Tibial nerve (tissue), 4 donors: Measurements from ENCODE around the gene GNG7. TPM values are rescaled to one million over a fixed set of nuclear protein-coding genes. Genes with fewer than 3 reads are reported as not detected.
"Not testable (repeated sequence)": the region's sequence is repeated elsewhere in the genome, so short reads cannot be mapped to it uniquely, and the experiment has no call there.

Experiments
- DNase-seq, 2 donors: peaks; one replicate each; pipeline ENCODE4 v3.0.0-alpha.2; 2019; ENCODE audit warnings: low spot score in 2 of 2
- H3K27ac ChIP-seq, 4 donors: fragments of 200-600 bp; sonication (generic) in 3 of 4; one replicate each; pipeline ENCODE4 v1.5.1; 2017 to 2019; ENCODE audit warnings: mild to moderate bottlenecking in 1 of 4
- H3K27me3 ChIP-seq, 2 donors: fragments of 200-600 bp; sonication (generic) in 1 of 2; one replicate each; pipeline versions ENCODE4 v1.5.1 to v1.6.0; 2017 to 2019
- H3K36me3 ChIP-seq, 3 donors: fragments of 200-600 bp; sonication (generic); one replicate each; pipeline ENCODE4 v1.5.1; 2018 to 2019
- H3K4me1 ChIP-seq, 4 donors: fragments of 200-600 bp; sonication (generic) in 3 of 4; one replicate each; pipeline ENCODE4 v1.5.1; 2017 to 2019
- H3K4me3 ChIP-seq, 4 donors: fragments of 200-600 bp; sonication (generic) in 3 of 4; one replicate each; pipeline ENCODE4 v1.5.1; 2017 to 2019; ENCODE audit warnings: mild to moderate bottlenecking in 1 of 4, moderate library complexity in 1 of 4
- H3K9me3 ChIP-seq, 4 donors: fragments of 200-600 bp; sonication (generic) in 3 of 4; one replicate each; pipeline ENCODE4 v1.5.1; 2017 to 2019
- EP300 ChIP-seq, 2 donors: sonication (generic); formaldehyde crosslinking; IDR thresholded peaks; one replicate each; pipeline ENCODE4 v1.6.1; 2017; ENCODE audit warnings: antibody characterized with exemption in 2 of 2, mild to moderate bottlenecking in 1 of 2
- POLR2A ChIP-seq, 2 donors: fragments of 450-650 bp; IDR thresholded peaks; one replicate each; pipeline ENCODE4 v1.6.1; 2017; ENCODE audit warnings: antibody characterized with exemption in 2 of 2, mild to moderate bottlenecking in 2 of 2, moderate library complexity in 2 of 2
- WGBS, 2 donors: methylation state at CpG; one replicate each; pipeline ENCODE4 v1.1.5; 2018; 5-methylcytosine and 5-hydroxymethylcytosine counted together
- total RNA-seq, 4 donors: library from RNA; depleted of rRNA; stranded (reverse); fragments of >200 nt; gene quantifications; one replicate each; pipeline ENCODE4 v1.1.0, GENCODE V29; 2016
- TF ChIP-seq, protein P1 (sequence below), 5 experiments: fragments of 200-600 bp in 3 of 5; fragments of 450-650 bp in 2 of 5; sonication (generic) in 3 of 5; IDR thresholded peaks; one replicate each; pipeline ENCODE4 v1.5.1; 2016 to 2019; ENCODE audit warnings: antibody characterized with exemption in 5 of 5, mild to moderate bottlenecking in 3 of 5, moderate library complexity in 2 of 5

Gene GNG7
- total RNA-seq, 4 donors from 2014 or later, result 2.6 to 5.3 (median 3.5) TPM

DNA sequence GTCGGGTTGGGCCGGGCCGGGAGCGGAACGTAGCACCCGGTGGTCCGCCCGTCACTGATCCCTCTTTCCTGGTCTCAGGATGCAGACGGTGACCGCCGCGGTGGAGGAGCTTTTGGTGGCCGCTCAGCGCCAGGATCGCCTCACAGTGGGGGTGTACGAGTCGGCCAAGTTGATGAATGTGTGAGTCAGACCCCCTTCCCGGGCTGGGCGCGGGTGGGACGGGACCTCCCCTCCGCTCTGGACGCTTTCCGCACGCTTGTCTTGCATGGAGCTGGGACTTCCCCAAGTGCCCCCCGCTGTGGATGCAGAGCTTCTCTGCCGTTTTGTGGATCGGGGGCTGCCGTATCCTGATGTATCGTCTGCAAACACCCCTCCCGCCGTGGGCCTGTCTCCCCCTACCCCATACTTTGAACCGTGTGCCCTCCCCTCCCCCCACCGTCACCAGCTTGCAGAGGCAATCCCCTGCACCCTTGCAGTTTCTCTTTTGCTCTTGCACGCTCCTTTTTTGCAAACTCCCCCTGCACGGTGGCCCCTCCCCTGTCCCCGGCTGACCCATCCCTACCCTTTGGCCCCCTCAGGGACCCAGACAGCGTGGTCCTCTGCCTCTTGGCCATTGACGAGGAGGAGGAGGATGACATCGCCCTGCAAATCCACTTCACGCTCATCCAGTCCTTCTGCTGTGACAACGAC, 225.9 kb downstream of the GNG7 start:
- DNase-seq, result no peak

DNA sequence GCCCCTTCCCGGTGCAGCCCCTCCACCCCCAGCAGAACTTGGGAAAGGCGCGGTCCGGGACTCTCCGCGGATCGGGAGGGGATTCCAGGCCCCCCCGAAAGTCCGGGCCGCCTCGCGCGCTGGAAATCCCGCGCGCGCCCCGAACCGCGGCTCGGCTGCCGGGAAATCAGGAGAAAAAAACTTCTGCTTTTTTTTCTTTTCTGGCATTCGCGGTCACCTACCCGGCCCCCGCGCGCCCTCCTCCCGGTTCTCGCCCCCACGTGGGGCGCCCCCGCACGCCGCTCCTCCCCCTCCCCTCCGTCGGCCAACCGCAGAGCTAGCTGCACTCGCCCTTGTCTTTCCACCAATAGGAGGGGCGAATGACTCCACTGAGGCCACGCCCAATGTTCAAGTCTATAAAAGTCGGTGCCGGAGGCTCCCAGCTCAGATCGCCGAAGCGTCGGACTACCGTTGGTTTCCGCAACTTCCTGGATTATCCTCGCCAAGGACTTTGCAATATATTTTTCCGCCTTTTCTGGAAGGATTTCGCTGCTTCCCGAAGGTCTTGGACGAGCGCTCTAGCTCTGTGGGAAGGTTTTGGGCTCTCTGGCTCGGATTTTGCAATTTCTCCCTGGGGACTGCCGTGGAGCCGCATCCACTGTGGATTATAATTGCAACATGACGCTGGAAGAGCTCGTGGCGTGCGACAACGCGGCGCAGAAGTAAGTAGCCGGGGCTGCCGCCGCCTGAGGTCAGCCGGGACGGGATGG, 226.6 kb downstream of the GNG7 start, which contains the start of gene GADD45B:
Gene GADD45B (plus strand): TSS at position 426 of the 749 bp plus-strand sequence. CDS start 232 bp downstream, at position 658.
- DNase-seq, result peak; percentile 96 to 99
- TF ChIP-seq EP300 (IDR thresholded peaks at IDR 0.05) (peak; percentile 70 to 100), POLR2A (IDR thresholded peaks at IDR 0.05) (peak; percentile 100)
- TF ChIP-seq, protein P1, sequence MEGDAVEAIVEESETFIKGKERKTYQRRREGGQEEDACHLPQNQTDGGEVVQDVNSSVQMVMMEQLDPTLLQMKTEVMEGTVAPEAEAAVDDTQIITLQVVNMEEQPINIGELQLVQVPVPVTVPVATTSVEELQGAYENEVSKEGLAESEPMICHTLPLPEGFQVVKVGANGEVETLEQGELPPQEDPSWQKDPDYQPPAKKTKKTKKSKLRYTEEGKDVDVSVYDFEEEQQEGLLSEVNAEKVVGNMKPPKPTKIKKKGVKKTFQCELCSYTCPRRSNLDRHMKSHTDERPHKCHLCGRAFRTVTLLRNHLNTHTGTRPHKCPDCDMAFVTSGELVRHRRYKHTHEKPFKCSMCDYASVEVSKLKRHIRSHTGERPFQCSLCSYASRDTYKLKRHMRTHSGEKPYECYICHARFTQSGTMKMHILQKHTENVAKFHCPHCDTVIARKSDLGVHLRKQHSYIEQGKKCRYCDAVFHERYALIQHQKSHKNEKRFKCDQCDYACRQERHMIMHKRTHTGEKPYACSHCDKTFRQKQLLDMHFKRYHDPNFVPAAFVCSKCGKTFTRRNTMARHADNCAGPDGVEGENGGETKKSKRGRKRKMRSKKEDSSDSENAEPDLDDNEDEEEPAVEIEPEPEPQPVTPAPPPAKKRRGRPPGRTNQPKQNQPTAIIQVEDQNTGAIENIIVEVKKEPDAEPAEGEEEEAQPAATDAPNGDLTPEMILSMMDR (IDR thresholded peaks at IDR 0.05), result peak in 2 of 5 experiments; percentile 38 to 61
- Histone ChIP-seq H3K9me3 (no peaks in the 10 kb centered on the region), H3K4me1 (peaks cover 0 to 43% (median 18%) of the 10 kb centered on the region in 4 donors), H3K27ac (peak within 1 kb of the TSS; percentile 66 to 95 (median 90)), H3K4me3 (peak within 1 kb of the TSS; percentile 72 to 94 (median 83)), H3K27me3 (no peaks in the 10 kb centered on the region), H3K36me3 (peaks cover 0 to 19% (median 0%) of the 10 kb centered on the region in 3 donors)
- 0% methylated on average over 54 to 65 of the region's 70 CpGs for WGBS, 2 donors

More for the DNA sequence above, 225.9 kb downstream of the GNG7 start:
- Histone ChIP-seq H3K9me3 (no peaks in the 10 kb centered on the region), H3K4me1 (peaks cover 0 to 43% (median 18%) of the 10 kb centered on the region in 4 donors), H3K27ac (peak overlapping the region; percentile 66 to 95 (median 90)), H3K36me3 (peaks cover 0 to 19% (median 0%) of the 10 kb centered on the region in 3 donors), H3K4me3 (peak overlapping the region; percentile 72 to 94 (median 83)), H3K27me3 (no peaks in the 10 kb centered on the region)
- WGBS, 2 donors, result 1 to 2% methylated on average over 32 of the region's 42 CpGs
- TF ChIP-seq POLR2A (IDR thresholded peaks at IDR 0.05), result no peak
- TF ChIP-seq EP300 (IDR thresholded peaks at IDR 0.05), result no peak
- TF ChIP-seq, protein P1 (IDR thresholded peaks at IDR 0.05), result no peak

DNA sequence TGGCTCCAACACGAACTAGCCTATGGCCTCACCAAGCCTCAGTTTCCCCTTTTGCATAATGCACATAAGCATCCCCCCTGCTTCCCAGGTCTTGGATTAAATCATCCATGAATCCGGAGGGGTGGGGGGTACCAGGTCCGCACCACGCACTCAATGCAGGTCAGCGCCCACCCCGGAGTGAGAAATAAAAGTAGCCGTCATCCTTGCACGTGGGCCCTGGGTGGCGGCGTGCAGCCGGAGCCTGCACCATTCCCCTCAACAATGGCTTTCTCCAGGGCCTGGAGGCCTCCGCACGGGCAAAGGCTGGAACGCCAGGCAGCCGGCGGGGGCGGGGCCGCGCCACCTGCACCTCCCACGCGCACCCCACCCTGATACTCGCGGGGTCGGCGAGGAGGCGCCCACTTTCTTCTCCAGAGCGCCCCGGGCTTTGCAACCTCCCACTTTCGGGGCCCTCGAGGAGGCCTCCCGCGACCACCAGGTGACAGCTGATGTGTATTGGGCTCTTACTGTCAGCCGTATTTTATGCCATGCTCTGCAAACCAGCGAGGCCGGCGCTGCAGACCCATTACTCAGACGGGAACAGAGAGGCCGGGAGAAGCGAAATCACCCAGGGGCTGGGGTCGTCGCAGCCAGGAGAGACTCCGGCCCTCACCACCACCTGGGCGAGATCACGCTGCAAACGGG, 227.3 kb downstream of the GNG7 start:
- TF ChIP-seq POLR2A (IDR thresholded peaks at IDR 0.05) (no peak), EP300 (IDR thresholded peaks at IDR 0.05) (peak in 1 of 2 donors; percentile 14)
- TF ChIP-seq, protein P1 (IDR thresholded peaks at IDR 0.05), result no peak
- H3K9me3 ChIP-seq, result no peaks in the 10 kb centered on the region
- WGBS, 2 donors, result 2 to 3% methylated on average over 17 to 44 of the region's 45 CpGs
- peaks cover 0 to 19% (median 0%) of the 10 kb centered on the region in 3 donors for H3K36me3 ChIP-seq
- H3K4me1 ChIP-seq, result peaks cover 0 to 43% (median 18%) of the 10 kb centered on the region in 4 donors
- peak overlapping the region; percentile 43 to 95 (median 88) for H3K27ac ChIP-seq
- peak overlapping the region; percentile 43 to 94 (median 83) for H3K4me3 ChIP-seq
- H3K27me3 ChIP-seq, result no peaks in the 10 kb centered on the region
- peak in 1 of 2 donors; percentile 39 for DNase-seq

DNA sequence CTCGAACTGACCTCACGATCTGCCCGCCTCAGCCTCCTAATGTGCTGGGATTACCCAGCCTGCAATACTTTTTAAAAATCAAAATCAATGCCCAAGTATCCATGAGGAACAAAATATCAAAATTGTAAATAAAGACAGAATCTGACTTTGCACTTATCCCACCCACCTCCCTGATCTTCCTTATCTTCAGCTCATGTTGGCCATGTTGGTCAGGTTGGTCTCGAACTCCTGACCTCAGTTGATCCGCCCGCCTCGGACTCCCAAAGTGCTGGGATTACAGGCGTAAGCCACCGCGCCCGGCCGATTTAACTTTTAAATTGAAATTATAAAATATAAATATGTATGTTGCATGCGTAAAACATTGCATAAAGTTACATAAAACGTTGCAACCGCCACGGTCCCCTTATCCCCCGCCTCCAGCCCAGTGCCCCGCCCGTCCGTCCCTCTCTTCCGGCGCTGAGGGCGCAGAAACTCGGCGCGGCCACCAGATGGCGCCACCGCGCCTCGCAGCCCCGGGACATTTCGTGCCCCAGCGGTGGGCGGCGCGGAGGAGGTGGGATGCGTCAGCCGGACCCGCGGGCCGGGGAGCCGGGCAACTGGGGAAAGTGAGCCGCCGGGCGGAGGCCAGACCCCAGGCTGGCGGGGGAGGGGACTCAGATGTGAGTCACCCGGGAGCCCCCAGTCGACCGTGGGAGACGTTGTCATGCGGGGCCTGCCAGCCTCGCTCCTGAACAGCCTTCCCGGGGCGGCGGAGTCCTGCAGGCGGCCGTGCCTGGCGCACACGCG, 228.1 kb downstream of the GNG7 start:
- H3K9me3 ChIP-seq, result no peaks in the 10 kb centered on the region
- DNase-seq, result peak; percentile 75 to 76
- H3K4me3 ChIP-seq, result peak overlapping the region; percentile 43 to 94 (median 83)
- WGBS, 2 donors, result 10 to 11% methylated on average over 44 to 45 of the region's 60 CpGs
- H3K4me1 ChIP-seq, result peaks cover 0 to 41% (median 16%) of the 10 kb centered on the region in 4 donors
- TF ChIP-seq, protein P1 (IDR thresholded peaks at IDR 0.05), result peak; percentile 96 to 100 (median 98)
- TF ChIP-seq EP300 (IDR thresholded peaks at IDR 0.05) (peak; percentile 41 to 87), POLR2A (IDR thresholded peaks at IDR 0.05) (peak; percentile 11 to 38)
- H3K36me3 ChIP-seq, result peaks cover 0 to 19% (median 0%) of the 10 kb centered on the region in 3 donors
- H3K27ac ChIP-seq, result peak overlapping the region; percentile 43 to 95 (median 88)
- no peaks in the 10 kb centered on the region for H3K27me3 ChIP-seq

DNA sequence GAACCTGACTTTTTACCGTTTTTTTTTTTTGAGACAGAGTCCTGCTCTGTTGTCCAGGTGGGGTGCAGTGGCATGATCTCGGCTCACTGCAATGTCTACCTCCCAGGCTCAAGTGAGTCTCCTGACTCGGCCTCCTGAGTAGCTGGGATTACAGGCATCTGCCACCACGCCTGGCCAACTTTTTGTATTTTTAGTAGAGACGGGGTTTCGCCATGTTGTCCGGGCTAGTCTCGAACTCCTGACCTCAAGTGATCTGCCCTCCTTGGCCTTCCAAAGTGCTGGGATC, 232.6 kb downstream of the GNG7 start:
- not testable (repeated sequence) for H3K4me1 ChIP-seq, DNase-seq, H3K4me3 ChIP-seq, H3K27ac ChIP-seq, H3K27me3 ChIP-seq, H3K9me3 ChIP-seq, H3K36me3 ChIP-seq
- WGBS, 2 donors, result 82 to 84% methylated on average over 8 of the region's 8 CpGs
